Measurements from ENCODE around the gene MOK. TPM values are rescaled to one million over a fixed set of nuclear protein-coding genes. Genes with fewer than 3 reads are reported as not detected.

Gene MOK
- total RNA-seq, 1 donor from 2014 or later: 6.5 TPM

- no peak for TF ChIP-seq CTCF (IDR thresholded peaks at IDR 0.05; ENCODE audit: partially characterized antibody, unreplicated experiment)
- no peak for DNase-seq
- peaks cover 2% of the 10 kb centered on the region for H3K4me1 Mint-ChIP-seq (ENCODE audit: low read depth, unreplicated experiment)
- peaks cover 1% of the 10 kb centered on the region for H3K9me3 Mint-ChIP-seq (ENCODE audit: unreplicated experiment)
- H3K36me3 Mint-ChIP-seq (ENCODE audit: unreplicated experiment): peaks cover 5% of the 10 kb centered on the region
- H3K27me3 Mint-ChIP-seq (ENCODE audit: unreplicated experiment): no peaks in the 10 kb centered on the region
- no peak overlapping the region for H3K27ac Mint-ChIP-seq (ENCODE audit: unreplicated experiment)
- no peak overlapping the region for H3K4me3 Mint-ChIP-seq (ENCODE audit: unreplicated experiment)
Observed at GRCh38 chr14:102279688-102280348, 25.1 kb downstream of the MOK start.

- Mint-ChIP-seq H3K36me3 (ENCODE audit: unreplicated experiment) (peaks cover 5% of the 10 kb centered on the region), H3K9me3 (ENCODE audit: unreplicated experiment) (peaks cover 2% of the 10 kb centered on the region), H3K27me3 (ENCODE audit: unreplicated experiment) (no peaks in the 10 kb centered on the region), H3K4me3 (ENCODE audit: unreplicated experiment) (no peak overlapping the region), H3K4me1 (ENCODE audit: low read depth, unreplicated experiment) (peaks cover 2% of the 10 kb centered on the region), H3K27ac (ENCODE audit: unreplicated experiment) (no peak overlapping the region)
- TF ChIP-seq CTCF (IDR thresholded peaks at IDR 0.05; ENCODE audit: partially characterized antibody, unreplicated experiment): no peak
- no peak for DNase-seq
Observed at GRCh38 chr14:102279282-102279681, 25.7 kb downstream of the MOK start.

GRCh38 chr14:102278631-102278935 is 26.4 kb downstream of the MOK start:
- no peak overlapping the region for H3K27ac Mint-ChIP-seq (ENCODE audit: unreplicated experiment)
- H3K4me3 Mint-ChIP-seq (ENCODE audit: unreplicated experiment): no peak overlapping the region
- no peak for TF ChIP-seq CTCF (IDR thresholded peaks at IDR 0.05; ENCODE audit: partially characterized antibody, unreplicated experiment)
- peaks cover 2% of the 10 kb centered on the region for H3K9me3 Mint-ChIP-seq (ENCODE audit: unreplicated experiment)
- H3K27me3 Mint-ChIP-seq (ENCODE audit: unreplicated experiment): no peaks in the 10 kb centered on the region
- H3K4me1 Mint-ChIP-seq (ENCODE audit: low read depth, unreplicated experiment): peaks cover 2% of the 10 kb centered on the region
- peaks cover 5% of the 10 kb centered on the region for H3K36me3 Mint-ChIP-seq (ENCODE audit: unreplicated experiment)
- no peak for DNase-seq

GRCh38 chr14:102277874-102278630 is 26.9 kb downstream of the MOK start:
- H3K9me3 Mint-ChIP-seq (ENCODE audit: unreplicated experiment): peaks cover 2% of the 10 kb centered on the region
- H3K27me3 Mint-ChIP-seq (ENCODE audit: unreplicated experiment): no peaks in the 10 kb centered on the region
- H3K36me3 Mint-ChIP-seq (ENCODE audit: unreplicated experiment): peaks cover 5% of the 10 kb centered on the region
- DNase-seq: no peak
- no peak overlapping the region for H3K4me3 Mint-ChIP-seq (ENCODE audit: unreplicated experiment)
- no peak overlapping the region for H3K27ac Mint-ChIP-seq (ENCODE audit: unreplicated experiment)
- TF ChIP-seq CTCF (IDR thresholded peaks at IDR 0.05; ENCODE audit: partially characterized antibody, unreplicated experiment): no peak
- H3K4me1 Mint-ChIP-seq (ENCODE audit: low read depth, unreplicated experiment): peaks cover 2% of the 10 kb centered on the region

GRCh38 chr14:102275866-102276265 is 29.1 kb downstream of the MOK start:
- TF ChIP-seq CTCF (IDR thresholded peaks at IDR 0.05; ENCODE audit: partially characterized antibody, unreplicated experiment): no peak
- peaks cover 2% of the 10 kb centered on the region for H3K4me1 Mint-ChIP-seq (ENCODE audit: low read depth, unreplicated experiment)
- H3K36me3 Mint-ChIP-seq (ENCODE audit: unreplicated experiment): peaks cover 5% of the 10 kb centered on the region
- H3K27me3 Mint-ChIP-seq (ENCODE audit: unreplicated experiment): no peaks in the 10 kb centered on the region
- H3K27ac Mint-ChIP-seq (ENCODE audit: unreplicated experiment): no peak overlapping the region
- DNase-seq: no peak
- no peak overlapping the region for H3K4me3 Mint-ChIP-seq (ENCODE audit: unreplicated experiment)
- peaks cover 2% of the 10 kb centered on the region for H3K9me3 Mint-ChIP-seq (ENCODE audit: unreplicated experiment)

All from glutamatergic neuron (in vitro differentiated cells).